Measurements from ENCODE around the gene IVNS1ABP.

- no peak for TF ChIP-seq CTCF (IDR thresholded peaks at IDR 0.05; ENCODE audit: low read depth, low read length, poor library complexity, severe bottlenecking)
- no peak for TF ChIP-seq EZH2phosphoT487 (IDR thresholded peaks at IDR 0.05; ENCODE audit: borderline replicate concordance, low read length)
Observed at GRCh38 chr1:185262151-185262550, 54.9 kb downstream of the IVNS1ABP start.
